Measurements from ENCODE around the gene CCT5. TPM values are rescaled to one million over a fixed set of nuclear protein-coding genes. Genes with fewer than 3 reads are reported as not detected.

The CCT5 gene
- total RNA-seq, 4 donors from 2014 or later, result 104 to 201 (median 163) TPM

DNA sequence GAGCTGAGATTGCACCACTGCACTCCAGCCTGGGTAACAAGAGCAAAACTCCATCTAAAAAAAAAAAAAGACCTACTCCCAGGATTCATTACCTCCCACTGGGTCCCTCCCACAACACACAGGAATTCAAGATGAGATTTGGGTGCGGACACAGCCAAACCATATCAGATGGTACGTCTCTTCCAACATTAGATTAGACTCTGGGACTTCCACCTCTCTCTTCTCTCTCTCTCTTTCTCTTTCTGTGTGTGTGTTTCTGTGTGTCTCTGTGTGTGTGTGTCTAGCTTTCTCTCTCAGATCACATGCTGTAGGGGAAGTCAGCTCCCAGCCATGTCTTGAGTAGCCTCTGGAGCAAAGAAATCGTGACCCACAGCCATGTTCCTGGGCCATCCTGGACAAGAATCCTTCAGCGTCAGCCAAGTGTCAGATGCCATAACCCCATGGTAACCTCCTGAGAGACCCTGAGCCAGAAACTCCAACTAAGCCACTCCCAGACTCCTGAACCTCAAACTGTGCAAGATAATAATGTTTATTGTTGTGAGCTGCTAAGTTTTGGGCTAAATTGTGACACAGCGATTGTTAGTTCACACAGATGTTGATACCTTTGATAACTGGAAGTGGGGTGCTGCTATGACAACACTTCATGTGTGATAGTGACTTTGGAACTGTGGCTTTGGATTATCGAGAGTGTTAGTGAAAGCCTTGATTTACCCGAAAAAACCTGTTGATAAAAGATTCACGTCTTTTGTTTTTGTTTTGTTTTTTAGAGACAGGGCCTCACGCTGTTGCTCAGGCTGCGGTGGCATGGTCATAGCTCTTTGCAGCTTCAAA lies 61.7 kb downstream of the CCT5 start:
- no peak overlapping the region for H3K4me3 ChIP-seq (replicated peaks in 1 of 3)
- no peak for DNase-seq
- WGBS, 2 donors, result 85 to 86% methylated on average over 10 of the region's 10 CpGs
- no peaks in the 10 kb centered on the region for H3K27me3 ChIP-seq
- H3K4me1 ChIP-seq, result peaks cover 4 to 8% of the 10 kb centered on the region in 2 donors
- H3K36me3 ChIP-seq, result no peaks in the 10 kb centered on the region
- no peak overlapping the region for H3K27ac ChIP-seq
- H3K9me3 ChIP-seq, result no peaks in the 10 kb centered on the region
- TF ChIP-seq, protein P1, sequence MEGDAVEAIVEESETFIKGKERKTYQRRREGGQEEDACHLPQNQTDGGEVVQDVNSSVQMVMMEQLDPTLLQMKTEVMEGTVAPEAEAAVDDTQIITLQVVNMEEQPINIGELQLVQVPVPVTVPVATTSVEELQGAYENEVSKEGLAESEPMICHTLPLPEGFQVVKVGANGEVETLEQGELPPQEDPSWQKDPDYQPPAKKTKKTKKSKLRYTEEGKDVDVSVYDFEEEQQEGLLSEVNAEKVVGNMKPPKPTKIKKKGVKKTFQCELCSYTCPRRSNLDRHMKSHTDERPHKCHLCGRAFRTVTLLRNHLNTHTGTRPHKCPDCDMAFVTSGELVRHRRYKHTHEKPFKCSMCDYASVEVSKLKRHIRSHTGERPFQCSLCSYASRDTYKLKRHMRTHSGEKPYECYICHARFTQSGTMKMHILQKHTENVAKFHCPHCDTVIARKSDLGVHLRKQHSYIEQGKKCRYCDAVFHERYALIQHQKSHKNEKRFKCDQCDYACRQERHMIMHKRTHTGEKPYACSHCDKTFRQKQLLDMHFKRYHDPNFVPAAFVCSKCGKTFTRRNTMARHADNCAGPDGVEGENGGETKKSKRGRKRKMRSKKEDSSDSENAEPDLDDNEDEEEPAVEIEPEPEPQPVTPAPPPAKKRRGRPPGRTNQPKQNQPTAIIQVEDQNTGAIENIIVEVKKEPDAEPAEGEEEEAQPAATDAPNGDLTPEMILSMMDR (IDR thresholded peaks at IDR 0.05), result no peak
- no peak for TF ChIP-seq POLR2A (IDR thresholded peaks at IDR 0.05)
- intact Hi-C loops (cut with DNase I), result no loop called here

DNA sequence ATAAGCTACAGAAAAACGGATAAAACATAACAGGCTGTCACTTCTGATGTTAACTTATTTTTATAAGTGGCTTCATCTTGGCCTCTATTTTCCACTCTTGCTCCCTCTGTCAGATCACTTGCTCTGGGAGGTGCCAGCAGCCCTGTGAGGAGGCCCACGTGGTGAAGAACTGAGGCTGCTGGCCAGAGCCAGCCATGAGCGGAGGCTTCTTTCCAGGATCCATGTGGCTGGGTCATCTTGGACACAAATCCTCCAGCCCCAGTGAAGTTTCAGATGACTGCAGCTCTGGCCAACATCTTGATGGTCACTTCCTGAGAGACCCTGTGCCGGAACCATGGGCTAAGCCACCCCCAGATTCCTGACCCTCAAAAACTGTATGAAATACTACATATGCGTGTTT lies 65.1 kb downstream of the CCT5 start:
- no peaks in the 10 kb centered on the region for H3K27me3 ChIP-seq
- 77 to 87% methylated on average over 5 of the region's 5 CpGs for WGBS, 2 donors
- H3K36me3 ChIP-seq, result no peaks in the 10 kb centered on the region
- no peak overlapping the region for H3K27ac ChIP-seq
- no peak for DNase-seq
- TF ChIP-seq, protein P1 (IDR thresholded peaks at IDR 0.05), result no peak
- no peak for TF ChIP-seq POLR2A (IDR thresholded peaks at IDR 0.05)
- no peak overlapping the region for H3K4me3 ChIP-seq (replicated peaks in 1 of 3)
- intact Hi-C loops (cut with DNase I), result no loop called here
- no peaks in the 10 kb centered on the region for H3K9me3 ChIP-seq
- peaks cover 0 to 4% of the 10 kb centered on the region in 2 donors for H3K4me1 ChIP-seq

Small RNA genes within 50 kb of the gene (small RNA-seq; reads per million reads assigned to genes)
- gene RF00019, result not detected

Other genes with a start within 250 kb of the CCT5 start
- 10 to 100 TPM; 41.0 to 54.1 (median 49.6) TPM for gene ATPSCKMT, start 392 bp upstream of the CCT5 start, total RNA-seq
- gene CMBL, start 57.6 kb downstream of the CCT5 start, total RNA-seq, result 10 to 100 TPM; 10.3 to 32.0 (median 23.4) TPM
- 100 to 1,000 TPM; 105 to 296 (median 213) TPM for gene MARCHF6, start 103.4 kb downstream of the CCT5 start, total RNA-seq
- 1 to 10 TPM in 3 of 4 donors, not detected in 1; 2.0 to 3.0 (median 2.1) TPM for gene ROPN1L, start 191.6 kb downstream of the CCT5 start, total RNA-seq